H1 (cell line): Measurements from ENCODE around the gene POLR1B. TPM values are rescaled to one million over a fixed set of nuclear protein-coding genes. Genes with fewer than 3 reads are reported as not detected.

Experiments
- CTCF ChIA-PET: fragments of 300-600 bp; sonication (Branson Sonifier 250); formaldehyde crosslinking; loops from one replicate; lab custom pipeline; 2021; ENCODE audit not compliant: partially characterized antibody; lab: Charles Lee
- POLR2A ChIA-PET: fragments of 300-600 bp; sonication (Branson Sonifier 250); formaldehyde crosslinking; loops from one replicate; lab custom pipeline; 2021; ENCODE audit warnings: inconsistent platforms; ENCODE audit not compliant: partially characterized antibody; lab: Charles Lee
- DNase-seq, 2 experiments: peaks; one replicate each; pipeline versions ENCODE4 v3.0.0 to v3.0.0-alpha.2; 2010 to 2022; ENCODE audit warnings: low spot score in 2 of 2, low read depth in 1 of 2, mixed read lengths in 1 of 2
- FAIRE-seq: peaks from 2 replicates; lab custom pipeline; 2011; peaks lifted over from hg19 to GRCh38; lab: Jason Lieb, UNC
- H2AFZ ChIP-seq: 2 replicates; pipeline ENCODE4 v1.8.1; 2012; ENCODE audit warnings: low read length, inconsistent platforms
- H2AK5ac ChIP-seq: 2 replicates; pipeline ENCODE4 v1.6.1; 2013; ENCODE audit warnings: low read depth, low read length
- H2BK120ac ChIP-seq: replicated peaks from 2 replicates; pipeline ENCODE3; 2013; ENCODE audit warnings: low read depth, low read length, inconsistent platforms
- H2BK12ac ChIP-seq: 2 replicates; pipeline ENCODE4 v1.6.1; 2013; ENCODE audit warnings: low read depth, low read length
- H2BK15ac ChIP-seq: 2 replicates; pipeline ENCODE4 v1.6.1; 2013; ENCODE audit warnings: low read length
- H2BK20ac ChIP-seq: 2 replicates; pipeline ENCODE4 v1.6.1; 2013; ENCODE audit warnings: low read length
- H2BK5ac ChIP-seq: 2 replicates; pipeline ENCODE4 v1.6.1; 2013; ENCODE audit warnings: low read depth, low read length
- H3K14ac ChIP-seq: 2 replicates; pipeline ENCODE4 v1.6.1; 2013; ENCODE audit warnings: inconsistent platforms; ENCODE audit not compliant: insufficient read length
- H3K18ac ChIP-seq: 2 replicates; pipeline ENCODE4 v1.6.1; 2013; ENCODE audit warnings: low read length; ENCODE audit errors: extremely low read depth
- H3K23ac ChIP-seq: 2 replicates; pipeline ENCODE4 v1.6.1; 2013; ENCODE audit warnings: inconsistent platforms; ENCODE audit not compliant: insufficient read length
- H3K23me2 ChIP-seq: 2 replicates; pipeline ENCODE4 v1.6.1; 2013; ENCODE audit warnings: low read depth, low read length
- H3K27ac ChIP-seq: 2 replicates; pipeline ENCODE4 v1.6.1; 2011; ENCODE audit warnings: low read depth, low read length, inconsistent platforms
- H3K27me3 ChIP-seq, 4 experiments: replicated peaks in 1 of 4; 1 replicate in 1 of 4; 2 replicates in 3 of 4; pipeline versions ENCODE4 v1.6.1 to v1.8.1; 2011 to 2013; ENCODE audit warnings: low read length in 3 of 4, mild to moderate bottlenecking in 3 of 4, inconsistent platforms in 2 of 4, mixed read lengths in 2 of 4, moderate library complexity in 1 of 4; ENCODE audit not compliant: control insufficient read depth in 3 of 4, insufficient read depth in 3 of 4; ENCODE audit errors: extremely low read depth in 1 of 4
- H3K36me3 ChIP-seq, 4 experiments: 2 replicates each; pipeline versions ENCODE4 v1.6.1 to v1.8.1; 2011 to 2013; ENCODE audit warnings: mild to moderate bottlenecking in 4 of 4, low read length in 3 of 4, moderate library complexity in 2 of 4, control low read depth in 1 of 4, inconsistent platforms in 1 of 4; ENCODE audit not compliant: insufficient read depth in 4 of 4, control insufficient read depth in 2 of 4
- H3K4ac ChIP-seq: replicated peaks from 2 replicates; pipeline ENCODE3; 2013; ENCODE audit warnings: low read length, low read depth, mixed read lengths, inconsistent platforms; ENCODE audit not compliant: insufficient read length
- H3K4me1 ChIP-seq, 4 experiments: replicated peaks in 1 of 4; 1 replicate in 1 of 4; 2 replicates in 3 of 4; pipeline versions ENCODE4 v1.6.1 to v1.8.1; 2011 to 2013; ENCODE audit warnings: low read length in 3 of 4, inconsistent platforms in 2 of 4, mixed read lengths in 1 of 4; ENCODE audit not compliant: insufficient read depth in 4 of 4, control insufficient read depth in 3 of 4
- H3K4me2 ChIP-seq, 2 experiments: 2 replicates each; pipeline versions ENCODE4 v1.6.1 to v1.8.1; 2011 to 2013; ENCODE audit warnings: low read depth in 2 of 2, low read length in 2 of 2, control low read depth in 1 of 2, inconsistent platforms in 1 of 2, mild to moderate bottlenecking in 1 of 2; ENCODE audit not compliant: insufficient read depth in 1 of 2
- H3K4me3 ChIP-seq, 4 experiments: fragments of 200-600, 300-600 bp in 1 of 4; sonication (generic), shearing (Covaris generic), sonication (Bioruptor Twin) in 1 of 4; 2 replicates each; pipeline versions ENCODE4 v1.5.1 to v1.8.1; 2011 to 2016; ENCODE audit warnings: low read length in 4 of 4, low read depth in 3 of 4, control low read depth in 2 of 4, inconsistent platforms in 2 of 4, mild to moderate bottlenecking in 2 of 4, mixed read lengths in 1 of 4, moderate library complexity in 1 of 4; ENCODE audit not compliant: insufficient read depth in 2 of 4; ENCODE audit errors: extremely low read depth in 1 of 4
- H3K56ac ChIP-seq: replicated peaks from 2 replicates; pipeline ENCODE3; 2013; ENCODE audit warnings: low read depth, mild to moderate bottlenecking, mixed read lengths, low read length, inconsistent platforms; ENCODE audit not compliant: insufficient read length
- H3K79me1 ChIP-seq: 2 replicates; pipeline ENCODE4 v1.6.1; 2013; ENCODE audit warnings: low read depth, low read length, control low read depth
- H3K79me2 ChIP-seq, 2 experiments: 2 replicates each; pipeline versions ENCODE4 v1.6.1 to v1.8.1; 2012 to 2013; ENCODE audit warnings: low read length in 2 of 2, mild to moderate bottlenecking in 2 of 2, inconsistent platforms in 1 of 2; ENCODE audit not compliant: insufficient read depth in 2 of 2, control insufficient read depth in 1 of 2
- H3K9ac ChIP-seq, 4 experiments: replicated peaks in 1 of 4; 1 replicate in 1 of 4; 2 replicates in 3 of 4; pipeline versions ENCODE4 v1.6.1 to v1.8.1; 2011 to 2013; ENCODE audit warnings: low read depth in 3 of 4, low read length in 3 of 4, control low read depth in 2 of 4, mild to moderate bottlenecking in 2 of 4, moderate library complexity in 2 of 4, inconsistent platforms in 1 of 4; ENCODE audit errors: extremely low read depth in 1 of 4
- H3K9me3 ChIP-seq, 2 experiments: 2 replicates each; pipeline versions ENCODE4 v1.6.1 to v1.8.1; 2012 to 2013; ENCODE audit warnings: mild to moderate bottlenecking in 2 of 2, moderate library complexity in 2 of 2, control low read depth in 1 of 2, inconsistent platforms in 1 of 2, low read depth in 1 of 2, low read length in 1 of 2, mixed read lengths in 1 of 2; ENCODE audit not compliant: insufficient read depth in 2 of 2
- H4K20me1 ChIP-seq, 2 experiments: replicated peaks in 1 of 2; 2 replicates each; pipeline versions ENCODE3 to v1.8.1; 2011 to 2013; ENCODE audit warnings: inconsistent platforms in 2 of 2, low read length in 2 of 2, mild to moderate bottlenecking in 1 of 2; ENCODE audit not compliant: insufficient read depth in 2 of 2, control insufficient read depth in 1 of 2
- H4K5ac ChIP-seq: 2 replicates; pipeline ENCODE4 v1.6.1; 2013; ENCODE audit warnings: low read length, low read depth, mixed read lengths, inconsistent platforms; ENCODE audit not compliant: insufficient read length
- H4K8ac ChIP-seq: 2 replicates; pipeline ENCODE4 v1.8.0; 2013; ENCODE audit warnings: mild to moderate bottlenecking, moderate library complexity, low read length, inconsistent platforms; ENCODE audit not compliant: insufficient read depth; ENCODE audit errors: extremely low read depth
- H4K91ac ChIP-seq: replicated peaks from 2 replicates; pipeline ENCODE3; 2013; ENCODE audit warnings: low read length, mixed read lengths, inconsistent platforms; ENCODE audit not compliant: insufficient read length
- CBX8 ChIP-seq: fragments of 300-800, 300-1000 bp; sonication (generic); IDR thresholded peaks from 2 replicates; pipeline ENCODE4 v1.7.1; 2016; ENCODE audit warnings: low read depth, low read length, borderline replicate concordance
- RAD21 ChIP-seq, 2 experiments: IDR thresholded peaks in 1 of 2; conservative IDR thresholded peaks in 1 of 2; 2 replicates each; pipeline ENCODE4 v1.6.1; 2011; ENCODE audit warnings: low read depth in 2 of 2, low read length in 2 of 2, improper control_type of control experiment in 1 of 2, inconsistent platforms in 1 of 2, mild to moderate bottlenecking in 1 of 2, moderate library complexity in 1 of 2
- WGBS, 2 experiments: shearing (Covaris generic) in 1 of 2; methylation state at CpG; one replicate each; pipeline versions ENCODE4 v1.1.6 to v1.1.7; 2013 to 2015; ENCODE audit warnings: low lambda C conversion rate in 2 of 2, mixed read lengths in 2 of 2, inconsistent platforms in 1 of 2, low coverage in 1 of 2, missing lambda C conversion rate in 1 of 2; ENCODE audit not compliant: insufficient replicate concordance in 2 of 2, insufficient coverage in 1 of 2, insufficient read length in 1 of 2; ENCODE audit errors: extremely low coverage in 1 of 2, missing lambda C conversion rate in 1 of 2; 5-methylcytosine and 5-hydroxymethylcytosine counted together
- polyA plus RNA-seq, 7 experiments: library from polyadenylated mRNA; depleted of rRNA in 3 of 7; stranded (reverse) in 5 of 7; unstranded in 2 of 7; fragments of >200 nt in 5 of 7; fragments of 200-250 nt in 2 of 7; gene quantifications; 1 replicate in 5 of 7; 2 replicates in 1 of 7; 4 replicates in 1 of 7; pipeline versions ENCODE4 v1.2.1 to v1.2.3, GENCODE V29; 2011 to 2013; ENCODE audit warnings: missing spikeins in 2 of 7, mixed read lengths in 2 of 7
- total RNA-seq: library from RNA; stranded (reverse); fragmentation: NEBNext Ultra II Directional; extraction: Animal tissue kit (Norgen Biotek cat#: 25700); gene quantifications from 2 replicates; pipeline ENCODE4 v1.2.1, GENCODE V29; 2021

POLR1B gene
- total and polyA plus RNA-seq, 2 of the 8 experiments (the other 6 are each of a cell fraction or from before 2014, with no cell fraction given): 24.3 to 69.4 TPM

- no peak overlapping the region for H3K27ac ChIP-seq
- WGBS, 2 experiments: 50% methylated on average over 2 of the region's 2 CpGs; no CpG with 5 or more reads in 1 of the 2 experiments
These were observed 1.4 kb upstream of the POLR1B start for GRCh38 chr2:112540906-112541305.

More at GRCh38 chr2:112540906-112541305, 1.4 kb upstream of the POLR1B start:
- no peak overlapping the region for H4K91ac ChIP-seq
- H3K27me3 ChIP-seq: no peaks in the 10 kb centered on the region; a peak in 1 of 7 replicates
- H4K5ac ChIP-seq: no peak overlapping the region
- no peak overlapping the region for H3K23ac ChIP-seq
- TF ChIP-seq RAD21 (IDR thresholded peaks at IDR 0.05 in 1 of 2, conservative IDR thresholded peaks at IDR 0.05 in 1 of 2; ENCODE audit: low read depth in 2 of 2, low read length in 2 of 2) (no peak), CBX8 (no peak)
- TF ChIP-seq, all 59 proteins: peak for 0
- Histone ChIP-seq H3K14ac (no peak overlapping the region), H3K9ac (no peak overlapping the region), H3K56ac (no peak overlapping the region), H3K4me3 (peak overlapping the region in 3 of 4 experiments; percentile 94 to 98 (median 96); a peak in 2 of 8 replicates), H3K4ac (no peak overlapping the region), H2BK12ac (no peak overlapping the region), H3K23me2 (peaks cover 9% of the 10 kb centered on the region), H3K4me2 (peak overlapping the region in 1 of 2 experiments; percentile 100; a peak in 1 of 4 replicates), H2AK5ac (no peak overlapping the region), H3K18ac (no peak overlapping the region), H4K20me1 (peaks cover 2% of the 10 kb centered on the region in 2 experiments), H3K79me2 (peaks cover 15 to 36% of the 10 kb centered on the region in 2 experiments), H2BK5ac (no peak overlapping the region), H4K8ac (no peak overlapping the region), H2BK20ac (no peak overlapping the region), H3K36me3 (peaks cover 0 to 2% (median 0%) of the 10 kb centered on the region in 4 experiments; a peak in 1 of 8 replicates), H3K9me3 (no peaks in the 10 kb centered on the region), H3K4me1 (peaks cover 0 to 5% (median 3%) of the 10 kb centered on the region in 4 experiments; a peak in 2 of 7 replicates), H2BK15ac (no peak overlapping the region), H3K79me1 (no peaks in the 10 kb centered on the region; the same call in 1 of the 2 replicates), H2BK120ac (no peak overlapping the region), H2AFZ (no peak overlapping the region)
- DNase-seq (no peak), FAIRE-seq (no peak)
- ChIA-PET POLR2A (interaction anchor here (0.8 kb wide), 1 partner anchor 42 kb away, joined by 3 read pairs; no protein-coding TSS in a partner anchor), CTCF (interaction anchor here (1.0 kb wide), 1 partner anchor 60 kb away, joined by 4 read pairs; no protein-coding TSS in a partner anchor)
